NCI-H2171 (cell line): Measurements from ENCODE around the gene RAB11FIP3.

ENCODE experiments used
- DNase-seq: peaks from one replicate; lab custom pipeline; 2025; lab: John Stamatoyannopoulos, UW

RAB11FIP3 gene

GRCh38 chr16:554640-555365 lies 129.4 kb downstream of the RAB11FIP3 start:
- no peak for DNase-seq

DNA sequence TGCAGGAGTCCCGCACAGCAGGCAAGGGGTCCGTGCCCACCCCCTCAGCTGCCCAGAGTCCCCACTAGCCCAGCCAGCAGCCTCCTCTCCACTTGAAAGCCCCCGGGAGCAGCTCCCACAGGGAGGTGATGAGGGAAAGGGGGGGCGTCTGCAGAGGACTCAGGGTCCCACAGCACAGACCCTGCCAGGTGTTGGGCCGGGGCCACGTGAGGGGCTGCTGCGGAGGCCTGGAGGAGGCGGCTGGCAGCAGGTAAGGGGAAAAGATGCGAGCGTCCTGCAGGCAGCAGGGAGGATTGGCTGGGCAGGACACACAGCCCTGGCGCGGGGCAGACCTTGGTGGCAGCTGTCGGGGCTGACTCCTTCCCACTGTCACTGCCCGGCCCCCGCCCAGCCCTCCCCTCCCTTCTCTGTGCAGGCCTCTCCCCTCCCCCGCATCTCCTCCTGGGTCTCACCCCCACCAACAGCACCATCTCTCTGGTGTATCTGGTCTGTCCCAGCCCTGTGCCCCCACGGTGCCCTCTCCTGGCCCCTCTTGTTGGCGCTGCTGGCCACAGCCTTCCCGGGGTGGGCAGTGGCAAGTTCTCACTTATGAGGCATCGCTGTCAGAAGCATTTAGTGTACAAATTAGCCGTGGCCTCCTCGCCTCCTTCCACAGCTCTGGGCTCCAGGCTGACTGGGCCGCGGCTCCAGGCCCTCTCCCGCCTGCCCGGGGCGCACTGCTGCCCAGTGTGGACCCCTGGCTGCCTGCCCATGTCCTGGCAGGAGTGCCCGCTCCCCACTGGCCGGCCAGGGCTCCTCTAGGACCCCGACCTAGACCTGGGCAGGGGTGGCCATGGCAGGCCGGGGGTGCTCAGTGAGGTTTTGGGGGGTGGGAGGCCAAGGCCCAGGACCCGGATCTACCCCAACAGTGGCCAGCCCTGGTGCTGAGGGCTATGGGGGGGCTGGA lies 130.4 kb downstream of the RAB11FIP3 start:
- no peak for DNase-seq

DNA sequence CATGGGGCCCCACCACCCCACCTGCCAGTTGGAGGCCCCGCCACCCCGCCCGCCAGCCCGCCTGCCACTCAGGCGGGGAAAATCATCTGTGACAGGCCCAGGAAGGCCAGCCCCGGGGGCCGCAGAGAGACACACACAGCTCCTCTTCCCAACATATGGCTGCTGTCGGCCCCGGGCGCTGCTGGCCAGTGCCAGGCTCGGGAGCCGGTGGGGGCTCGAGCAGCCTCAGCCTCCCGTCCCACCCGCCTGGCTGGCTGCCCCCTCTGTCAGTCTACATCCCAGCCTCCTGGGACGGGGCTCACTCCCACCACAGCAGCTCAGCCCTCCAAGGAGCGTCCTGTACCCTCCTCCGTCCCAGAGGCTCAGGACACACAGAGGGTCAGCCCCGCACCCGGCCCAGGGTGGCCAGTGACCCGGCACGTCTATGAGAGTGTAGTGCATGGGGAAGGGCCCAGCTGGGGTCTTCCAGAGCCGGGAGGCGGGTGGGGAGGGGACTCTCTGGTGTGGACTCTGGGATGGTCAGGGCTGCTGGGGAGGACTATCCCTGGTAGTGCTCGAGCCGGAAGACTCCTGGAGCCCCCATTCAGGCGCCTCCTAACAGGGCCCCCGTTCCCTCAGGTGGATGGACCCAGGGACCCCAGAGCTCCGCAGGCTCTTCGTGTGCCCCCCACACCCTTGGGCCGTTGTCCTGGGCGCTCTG lies 131.2 kb downstream of the RAB11FIP3 start:
- no peak for DNase-seq

DNA sequence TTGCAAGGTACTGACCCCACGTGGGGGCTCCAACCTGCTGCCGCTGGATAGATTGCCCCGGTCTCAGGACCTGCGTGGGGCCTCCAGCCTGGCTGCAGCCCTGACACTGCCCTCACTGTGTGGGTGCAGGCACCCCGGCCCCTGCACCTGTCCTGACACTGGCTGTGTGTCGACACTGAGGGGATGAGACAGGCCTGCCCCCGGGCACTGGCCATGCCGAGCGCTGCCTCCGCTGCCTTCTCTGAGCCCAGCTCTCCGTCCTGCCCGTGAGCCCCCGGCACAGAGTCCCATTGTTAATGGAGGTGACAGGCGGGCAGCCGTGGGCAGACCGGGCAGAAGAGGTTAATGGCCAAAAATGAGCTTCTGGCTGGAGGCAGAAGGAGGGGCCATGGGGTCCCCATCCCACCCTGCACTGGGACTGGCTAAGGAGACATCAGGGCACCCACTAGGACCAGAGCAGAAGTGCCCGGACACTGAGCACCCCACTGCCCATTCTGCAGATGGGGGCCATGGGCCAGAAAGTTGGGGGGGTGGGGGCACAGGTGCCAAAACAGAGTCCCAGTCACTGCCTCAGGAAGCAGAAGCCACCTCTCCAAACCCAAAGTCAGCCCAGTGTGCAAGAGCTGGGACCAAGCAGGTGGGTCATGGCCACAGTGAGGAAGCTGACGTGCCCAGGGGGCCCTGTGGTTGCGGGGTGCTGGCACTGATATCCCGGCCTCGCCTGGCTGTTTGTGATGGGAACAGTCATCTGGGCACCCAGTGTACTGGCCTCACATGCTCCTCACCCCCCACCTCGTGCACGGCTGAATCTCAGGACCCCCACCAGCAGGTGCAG lies 132.2 kb downstream of the RAB11FIP3 start:
- DNase-seq, result no peak

DNA sequence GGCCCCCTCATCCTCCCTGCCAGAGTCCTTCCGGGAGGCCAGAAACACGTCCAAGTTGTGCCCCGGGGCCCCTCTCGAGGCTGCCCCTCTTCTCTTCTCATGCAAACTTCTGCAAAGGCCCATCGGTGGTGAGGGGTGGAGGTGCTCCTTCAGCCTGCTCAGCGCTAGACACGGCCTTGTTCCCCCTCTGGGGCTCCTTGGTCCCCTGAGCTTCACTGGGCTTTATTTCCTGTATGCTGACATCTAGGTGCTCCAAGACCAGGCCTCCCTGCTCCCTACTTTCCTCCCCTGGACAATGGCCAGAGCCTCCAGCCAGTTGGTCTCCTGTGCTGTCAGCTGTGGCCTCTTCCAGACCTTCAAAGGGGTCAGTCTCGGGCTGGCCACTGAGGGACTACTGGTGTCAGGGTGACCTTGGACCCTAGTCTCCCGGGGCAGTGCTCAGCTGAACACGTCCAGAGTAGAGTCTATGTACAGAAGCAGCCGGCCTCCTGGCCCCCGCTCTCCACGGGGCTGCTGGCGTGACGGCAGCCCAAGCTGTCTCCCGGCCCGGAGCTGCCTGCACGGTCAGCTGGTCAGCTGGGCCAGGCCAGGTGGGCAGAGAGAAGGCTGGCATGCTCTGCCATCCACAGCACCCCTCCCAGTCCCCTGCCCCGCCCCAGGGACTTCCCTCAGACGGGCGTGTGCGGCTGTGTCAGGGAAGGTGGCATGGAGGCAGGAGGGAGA lies 133.0 kb downstream of the RAB11FIP3 start:
- DNase-seq, result no peak

DNA sequence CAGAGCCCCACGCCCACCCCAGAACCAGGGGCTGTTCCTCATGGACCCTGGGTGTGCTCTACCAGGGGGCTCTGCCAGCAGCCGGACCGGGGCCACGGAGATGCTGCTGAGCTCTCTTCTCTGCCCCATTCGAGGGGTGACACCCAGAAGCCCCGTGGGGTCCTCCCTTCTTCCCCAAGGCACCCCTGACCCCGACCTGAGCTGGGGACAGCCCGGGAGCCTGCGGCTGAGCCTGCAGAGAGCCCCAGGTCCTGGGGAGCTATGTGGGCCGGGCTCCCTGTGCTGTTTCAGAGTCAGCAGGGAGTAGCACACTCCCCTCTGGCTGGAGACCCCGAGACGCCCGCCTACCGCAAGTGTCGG lies 133.6 kb downstream of the RAB11FIP3 start:
- no peak for DNase-seq

GRCh38 chr16:559411-560203 lies 134.2 kb downstream of the RAB11FIP3 start:
- DNase-seq, result no peak

- no peak for DNase-seq
These were observed 134.8 kb downstream of the RAB11FIP3 start, which contains the start of gene PRR35 for GRCh38 chr16:560204-560700. PRR35 (plus strand) TSS chr16:560394; CDS start chr16:563295, 2,901 bp downstream.

DNA sequence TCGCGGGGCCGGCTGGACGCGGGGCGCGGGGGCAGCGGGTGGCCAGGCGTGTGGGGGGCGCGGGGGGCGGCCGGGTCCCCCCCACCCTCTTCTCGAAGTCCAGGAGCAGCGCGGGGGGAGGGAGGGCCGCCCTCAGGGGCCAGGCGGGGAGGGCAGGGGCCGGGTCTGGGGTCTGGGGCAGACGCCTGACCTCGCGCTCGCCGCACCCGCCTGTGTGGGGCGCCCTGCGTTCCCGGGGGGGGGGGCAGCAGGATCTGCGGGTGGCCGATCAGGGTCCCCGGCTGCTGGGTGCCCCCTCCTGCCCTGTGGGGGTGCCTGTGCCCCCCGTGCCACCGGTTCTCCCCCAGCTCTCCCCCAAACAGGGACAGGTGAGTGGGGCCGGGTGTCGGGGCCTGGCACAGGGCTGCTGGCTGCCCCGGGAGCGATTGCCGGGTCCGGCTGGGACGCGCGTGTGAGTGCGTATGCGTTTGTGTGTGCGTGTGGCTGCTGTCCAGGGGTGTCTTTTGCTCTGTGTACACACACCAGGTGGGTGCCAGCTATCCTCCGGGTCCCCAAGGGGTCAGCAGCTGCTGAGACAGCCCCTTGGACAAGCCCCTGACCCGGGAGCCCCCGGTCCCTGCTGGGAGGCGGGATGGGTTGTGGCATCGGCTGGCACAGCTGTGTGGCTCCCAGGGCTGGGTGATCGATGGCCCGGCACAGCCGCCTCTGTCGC lies 135.4 kb downstream of the RAB11FIP3 start:
- DNase-seq, result no peak

DNA sequence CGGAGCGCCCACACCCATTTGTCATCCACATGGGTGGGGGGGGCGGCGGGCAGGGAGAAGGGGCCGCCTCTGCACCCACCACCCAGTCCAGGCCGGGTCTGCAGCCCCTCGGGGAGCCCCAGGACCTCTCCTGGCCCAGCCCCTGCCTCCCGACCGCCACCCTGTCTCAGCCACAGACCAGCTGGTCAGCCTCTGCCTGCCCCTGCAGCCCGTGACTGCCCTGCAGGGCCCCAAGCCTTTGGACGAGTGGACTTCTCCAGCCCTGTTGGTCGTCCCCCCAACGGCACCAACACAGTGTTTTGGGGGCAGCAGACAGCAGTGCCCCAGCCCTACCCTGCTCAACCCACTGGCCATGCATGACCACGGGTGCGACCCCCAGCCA lies 136.0 kb downstream of the RAB11FIP3 start:
- no peak for DNase-seq

GRCh38 chr16:561957-562938 lies 136.8 kb downstream of the RAB11FIP3 start:
- DNase-seq, result no peak

DNA sequence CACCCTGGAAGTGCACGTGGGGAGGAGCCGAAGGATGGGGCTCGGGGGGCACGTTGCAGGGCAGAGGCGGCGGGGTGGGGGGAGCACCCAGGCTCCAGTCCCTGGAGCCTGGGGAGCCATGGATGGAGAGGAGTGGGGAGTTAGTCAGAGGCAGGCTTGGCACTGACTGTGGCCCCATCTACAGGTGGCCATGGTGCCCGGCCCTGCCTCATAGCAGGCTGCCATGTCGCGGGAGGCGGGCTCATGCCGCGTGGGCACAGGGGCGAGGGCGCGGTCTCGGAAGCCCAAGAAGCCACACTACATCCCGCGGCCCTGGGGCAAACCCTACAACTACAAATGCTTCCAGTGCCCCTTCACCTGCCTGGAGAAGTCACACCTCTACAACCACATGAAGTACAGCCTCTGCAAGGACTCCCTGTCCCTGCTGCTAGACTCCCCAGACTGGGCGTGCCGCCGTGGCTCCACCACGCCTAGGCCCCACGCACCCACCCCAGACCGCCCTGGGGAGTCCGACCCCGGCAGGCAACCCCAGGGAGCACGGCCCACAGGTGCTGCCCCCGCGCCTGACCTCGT lies 137.7 kb downstream of the RAB11FIP3 start:
- no peak for DNase-seq

DNA sequence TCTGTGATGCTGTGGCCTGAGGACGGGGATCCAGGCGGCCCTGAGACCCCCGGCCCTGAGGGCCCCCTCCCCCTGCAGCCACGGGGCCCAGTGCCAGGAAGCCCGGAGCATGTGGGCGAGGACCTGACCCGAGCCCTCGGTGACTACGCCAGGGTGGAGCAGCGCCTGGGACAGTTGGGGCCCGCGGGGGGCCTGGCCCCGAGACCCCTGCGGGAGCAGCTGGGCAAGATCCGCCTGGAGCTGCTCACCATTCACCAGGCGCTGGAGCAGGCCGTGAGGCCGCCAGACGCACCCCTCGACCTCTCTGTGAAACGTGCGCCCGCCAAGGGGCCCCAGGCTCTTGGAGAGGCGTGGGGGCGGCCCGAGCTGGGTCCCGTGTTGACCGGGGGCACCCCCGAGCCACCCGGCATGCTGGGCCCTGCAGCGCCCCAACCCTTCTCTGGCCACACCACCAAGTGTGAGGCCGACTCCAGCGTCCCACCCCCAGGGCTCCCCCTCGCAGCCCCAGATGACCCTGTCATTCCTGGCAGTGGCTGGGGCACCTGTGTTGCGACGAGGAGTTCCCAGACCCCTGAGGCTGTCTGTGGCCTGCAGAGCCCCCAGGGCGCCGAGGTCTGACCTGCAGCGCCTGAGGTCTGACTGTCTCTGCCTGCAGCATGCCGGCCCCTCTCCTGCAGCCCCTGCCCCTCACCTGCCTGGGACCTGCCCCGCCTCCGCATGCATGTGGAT lies 139.4 kb downstream of the RAB11FIP3 start:
- no peak for DNase-seq

- DNase-seq, result no peak
These were observed 140.2 kb downstream of the RAB11FIP3 start for GRCh38 chr16:565419-566330.

DNA sequence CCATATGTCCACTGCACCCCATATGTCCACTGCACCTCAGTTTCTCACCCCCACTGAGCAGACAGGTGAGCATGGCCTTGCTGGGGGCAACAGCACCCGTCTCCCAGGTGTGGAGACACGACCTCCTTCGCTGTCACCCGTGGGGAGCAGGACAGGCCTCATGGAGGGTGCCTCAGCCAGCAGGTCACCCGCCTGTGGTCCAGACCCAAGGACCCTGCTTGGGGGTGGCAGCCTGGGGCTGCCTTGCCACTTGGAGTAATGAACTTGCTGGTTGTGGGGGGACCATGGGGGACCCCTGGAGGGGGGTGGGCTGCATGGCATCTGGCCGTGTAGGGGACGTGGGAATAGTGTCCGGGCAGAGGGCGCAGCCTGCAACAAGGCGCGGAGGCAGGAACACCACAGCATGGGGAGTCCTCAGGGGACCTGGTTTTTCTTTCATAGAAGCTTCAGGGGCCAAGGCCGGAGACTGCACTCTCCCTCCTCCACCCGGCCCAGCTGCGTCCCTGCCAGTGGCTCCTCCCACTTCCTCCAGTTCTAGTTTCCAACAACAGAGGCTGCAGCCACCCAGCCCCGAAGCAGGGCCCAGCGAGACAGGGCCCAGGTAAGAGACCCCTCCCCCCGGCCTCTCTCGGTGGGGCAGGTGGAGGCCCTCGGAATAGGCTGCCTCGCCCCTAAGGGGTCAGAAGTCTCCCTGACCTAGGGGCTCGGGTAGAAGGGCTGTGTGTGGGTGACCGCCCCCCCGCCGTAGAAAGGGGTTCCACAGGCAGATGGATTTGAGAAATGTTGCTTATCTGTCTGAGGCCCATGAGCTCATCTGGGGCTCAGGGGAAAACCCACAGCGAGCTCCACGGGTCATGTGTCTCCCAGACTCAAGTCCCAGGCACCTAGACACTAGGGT lies 141.3 kb downstream of the RAB11FIP3 start, which contains the start of gene NHLRC4:
Gene NHLRC4 (plus strand): TSS at position 531 of the 898 bp plus-strand sequence. CDS start 1,043 bp downstream, outside the sequence.
- peak; percentile 57 for DNase-seq
